Neural cell (in vitro differentiated cells): ENCODE results near the gene LSM14A. TPM values are rescaled to one million over a fixed set of nuclear protein-coding genes. Genes with fewer than 3 reads are reported as not detected.

Experiments
- H2AFZ ChIP-seq: fragments of 200-600, 300-800 bp; sonication (generic), shearing (Covaris generic); 2 replicates; pipeline ENCODE4 v1.6.0; 2014; ENCODE audit warnings: low read depth, mild to moderate bottlenecking, antibody characterized with exemption, low read length, moderate library complexity
- H3F3A ChIP-seq: fragments of 200-600 bp; shearing (Covaris generic); 2 replicates; pipeline ENCODE4 v1.6.1; 2016; ENCODE audit warnings: mild to moderate bottlenecking, moderate library complexity, mixed read lengths, antibody characterized with exemption, low read length; ENCODE audit not compliant: insufficient read depth, poor library complexity, severe bottlenecking
- H3K27ac ChIP-seq: fragments of 200-600, 300-800 bp; sonication (generic), shearing (Covaris generic); 2 replicates; pipeline ENCODE4 v1.5.1; 2014; ENCODE audit warnings: mild to moderate bottlenecking, low read length, moderate library complexity
- H3K27me3 ChIP-seq: fragments of 300-800, 200-600 bp; sonication (generic), shearing (Covaris generic); 2 replicates; pipeline ENCODE4 v1.6.0; 2014; ENCODE audit warnings: mild to moderate bottlenecking, low read depth, low read length, moderate library complexity; ENCODE audit not compliant: insufficient read depth
- H3K36me3 ChIP-seq: fragments of 300-800, 200-600 bp; sonication (generic), shearing (Covaris generic); 2 replicates; pipeline ENCODE4 v1.5.1; 2014; ENCODE audit warnings: mild to moderate bottlenecking, antibody characterized with exemption, low read length, moderate library complexity; ENCODE audit not compliant: insufficient read depth
- H3K4me2 ChIP-seq: fragments of 300-800, 200-600 bp; sonication (generic), shearing (Covaris generic); 2 replicates; pipeline ENCODE4 v1.6.0; 2014; ENCODE audit warnings: mild to moderate bottlenecking, low read length
- H3K4me3 ChIP-seq: fragments of 300-800, 200-600 bp; sonication (generic), shearing (Covaris generic); 2 replicates; pipeline ENCODE4 v1.5.1; 2014; ENCODE audit warnings: mild to moderate bottlenecking, low read length, moderate library complexity
- H3K79me2 ChIP-seq: fragments of 200-600 bp; shearing (Covaris generic); replicated peaks from 2 replicates; pipeline ENCODE4 v1.6.0; 2014; ENCODE audit warnings: mild to moderate bottlenecking, low read length, moderate library complexity; ENCODE audit not compliant: insufficient read depth
- H3K9ac ChIP-seq: fragments of 300-800, 200-600 bp; sonication (generic), shearing (Covaris generic); 2 replicates; pipeline ENCODE4 v1.6.1; 2016; ENCODE audit warnings: mild to moderate bottlenecking, low read length, mixed read lengths
- H3K9me2 ChIP-seq: fragments of 200-600 bp; shearing (Covaris generic); 2 replicates; pipeline ENCODE4 v1.6.1; 2016; ENCODE audit warnings: mild to moderate bottlenecking, low read length, mixed read lengths; ENCODE audit not compliant: insufficient read depth
- H3K9me3 ChIP-seq: fragments of 200-600, 300-800 bp; sonication (generic), shearing (Covaris generic); 2 replicates; pipeline ENCODE4 v1.6.1; 2016; ENCODE audit warnings: mild to moderate bottlenecking, mixed run types, low read length, moderate library complexity, mixed read lengths
- H4K20me1 ChIP-seq: fragments of 200-600 bp; shearing (Covaris generic); 2 replicates; pipeline ENCODE4 v1.6.1; 2016; ENCODE audit warnings: mild to moderate bottlenecking, mixed run types; ENCODE audit not compliant: insufficient read depth
- CTCF ChIP-seq: fragments of 450-650 bp; IDR thresholded peaks from 2 replicates; pipeline ENCODE4 v1.5.1; 2014; ENCODE audit warnings: antibody characterized with exemption, mild to moderate bottlenecking, moderate library complexity; ENCODE audit not compliant: poor library complexity, severe bottlenecking
- EP300 ChIP-seq: fragments of 450-650 bp; conservative IDR thresholded peaks from 2 replicates; pipeline ENCODE4 v1.6.1; 2014; ENCODE audit warnings: antibody characterized with exemption, mild to moderate bottlenecking, moderate library complexity; ENCODE audit not compliant: poor library complexity, severe bottlenecking
- EZH2 ChIP-seq: fragments of 200-600, 300-800 bp; shearing (Covaris generic), sonication (generic); IDR thresholded peaks from 2 replicates; pipeline ENCODE4 v1.6.1; 2014; ENCODE audit warnings: antibody characterized with exemption, low read length, borderline replicate concordance, mild to moderate bottlenecking; ENCODE audit not compliant: insufficient read depth, poor library complexity, severe bottlenecking
- MXI1 ChIP-seq: fragments of 450-650 bp; conservative IDR thresholded peaks from 2 replicates; pipeline ENCODE4 v1.6.1; 2014; ENCODE audit warnings: antibody characterized with exemption, mild to moderate bottlenecking; ENCODE audit not compliant: poor library complexity, severe bottlenecking
- POLR2AphosphoS5 ChIP-seq: IDR thresholded peaks from 2 replicates; pipeline ENCODE4 v1.6.1; 2012
- RAD21 ChIP-seq: fragments of 450-650 bp; conservative IDR thresholded peaks from 2 replicates; pipeline ENCODE4 v1.6.1; 2014; ENCODE audit warnings: antibody characterized with exemption, mild to moderate bottlenecking, moderate library complexity
- REST ChIP-seq: IDR thresholded peaks from 2 replicates; pipeline ENCODE4 v1.6.1; 2012; ENCODE audit warnings: borderline replicate concordance
- SMC3 ChIP-seq: fragments of 450-650 bp; conservative IDR thresholded peaks from 2 replicates; pipeline ENCODE4 v1.6.1; 2014; ENCODE audit warnings: antibody characterized with exemption, mild to moderate bottlenecking, moderate library complexity; ENCODE audit not compliant: poor library complexity
- TAF1 ChIP-seq: IDR thresholded peaks from 2 replicates; pipeline ENCODE4 v1.6.1; 2012; ENCODE audit warnings: low read depth
- polyA plus RNA-seq: library from polyadenylated mRNA; depleted of rRNA; stranded (reverse); fragments of >200 nt; gene quantifications from 2 replicates; pipeline ENCODE4 v1.2.3, GENCODE V29; 2014

The LSM14A gene
- polyA plus RNA-seq, 1 donor from 2014 or later, result 104 TPM

- Histone ChIP-seq H3K27me3 (no peaks in the 10 kb centered on the region), H3K4me2 (no peak overlapping the region), H3F3A (no peaks in the 10 kb centered on the region), H2AFZ (no peak overlapping the region), H3K9me3 (no peaks in the 10 kb centered on the region), H3K79me2 (peaks cover 26% of the 10 kb centered on the region), H4K20me1 (no peaks in the 10 kb centered on the region), H3K27ac (no peak overlapping the region), H3K9ac (no peak overlapping the region), H3K36me3 (no peaks in the 10 kb centered on the region), H3K4me3 (no peak overlapping the region), H3K9me2 (no peaks in the 10 kb centered on the region)
- TF ChIP-seq REST (no peak), SMC3 (no peak)
Observed at GRCh38 chr19:34256835-34257558, 84.7 kb downstream of the LSM14A start.

- no peaks in the 10 kb centered on the region for H4K20me1 ChIP-seq
- H3K9me2 ChIP-seq, result no peaks in the 10 kb centered on the region
- H3F3A ChIP-seq, result no peaks in the 10 kb centered on the region
- H3K9me3 ChIP-seq, result no peaks in the 10 kb centered on the region
- no peak overlapping the region for H3K27ac ChIP-seq
- peaks cover 26% of the 10 kb centered on the region for H3K79me2 ChIP-seq
- H3K4me2 ChIP-seq, result no peak overlapping the region
- no peak overlapping the region for H3K4me3 ChIP-seq
- H2AFZ ChIP-seq, result no peak overlapping the region
- no peaks in the 10 kb centered on the region for H3K36me3 ChIP-seq
- H3K27me3 ChIP-seq, result no peaks in the 10 kb centered on the region
- no peak overlapping the region for H3K9ac ChIP-seq
- TF ChIP-seq POLR2AphosphoS5, result no peak
- no peak for TF ChIP-seq RAD21
- no peak for TF ChIP-seq MXI1
- no peak for TF ChIP-seq TAF1
- no peak for TF ChIP-seq SMC3
- no peak for TF ChIP-seq CTCF
- no peak for TF ChIP-seq EP300
- TF ChIP-seq REST, result no peak
- no peak for TF ChIP-seq EZH2
Observed at GRCh38 chr19:34257559-34257924, 85.2 kb downstream of the LSM14A start.
